Mucosa of descending colon (tissue), 3 donors: Measurements from ENCODE around the gene C1orf94. TPM values are rescaled to one million over a fixed set of nuclear protein-coding genes. Genes with fewer than 3 reads are reported as not detected.

Source experiments
- ATAC-seq: fragments of 200-7000 bp; cut with Tn5 transposase; one replicate; pipeline ENCODE4 v1.9.1; 2020; ENCODE audit warnings: mild to moderate bottlenecking, moderate library complexity
- DNase-seq, 3 donors: peaks; one replicate each; pipeline ENCODE4 v3.0.0-alpha.2; 2020
- H3K36me3 ChIP-seq: fragments of 200-600 bp; one replicate; pipeline ENCODE4 v1.8.0; 2021; ENCODE audit warnings: low read depth, mild to moderate bottlenecking
- H3K4me1 ChIP-seq: fragments of 200-600 bp; one replicate; pipeline ENCODE4 v1.8.0; 2021; ENCODE audit warnings: low read depth, mild to moderate bottlenecking
- H3K4me3 ChIP-seq: fragments of 200-600 bp; one replicate; pipeline ENCODE4 v1.8.0; 2021; ENCODE audit warnings: mild to moderate bottlenecking
- H3K9me3 ChIP-seq: fragments of 200-600 bp; one replicate; pipeline ENCODE4 v1.8.0; 2021; ENCODE audit warnings: mild to moderate bottlenecking
- intact Hi-C, 2 donors: fragments of 100-400 bp; cut with DNase I in 1 of 2; cut with micrococcal nuclease in 1 of 2; formaldehyde crosslinking; loops; one replicate each; pipeline versions ENCODE4 v1.11.0 to v1.11.1; 2022; cut with DNase I, micrococcal nuclease
- long read RNA-seq, 2 donors: library from polyadenylated mRNA; unstranded; transcript quantifications; one replicate each; pipeline ENCODE4 v2.0.0, GENCODE V29; 2019 to 2021
- total RNA-seq, 3 donors: library from RNA; stranded (reverse); fragmentation: NEBNext Ultra II Directional in 2 of 3; extraction: Animal tissue kit (Norgen Biotek cat#: 25700) in 2 of 3; gene quantifications; one replicate each; pipeline versions ENCODE4 v1.2.1 to v1.2.4, GENCODE V29; 2021 to 2023
- TF ChIP-seq, protein P1 (sequence below): fragments of 200-600 bp; IDR thresholded peaks from one replicate; pipeline ENCODE4 v1.8.0; 2022; ENCODE audit warnings: antibody characterized with exemption, mild to moderate bottlenecking
- donor health status: DM: no; HTN: no; CAD: no; lungs with moderate emphysema.
- donor health status: DM: no; HTN: no; CAD: no.
- donor health status: DM: no; HTN: yes; CAD: no.

The C1orf94 gene, protein sequence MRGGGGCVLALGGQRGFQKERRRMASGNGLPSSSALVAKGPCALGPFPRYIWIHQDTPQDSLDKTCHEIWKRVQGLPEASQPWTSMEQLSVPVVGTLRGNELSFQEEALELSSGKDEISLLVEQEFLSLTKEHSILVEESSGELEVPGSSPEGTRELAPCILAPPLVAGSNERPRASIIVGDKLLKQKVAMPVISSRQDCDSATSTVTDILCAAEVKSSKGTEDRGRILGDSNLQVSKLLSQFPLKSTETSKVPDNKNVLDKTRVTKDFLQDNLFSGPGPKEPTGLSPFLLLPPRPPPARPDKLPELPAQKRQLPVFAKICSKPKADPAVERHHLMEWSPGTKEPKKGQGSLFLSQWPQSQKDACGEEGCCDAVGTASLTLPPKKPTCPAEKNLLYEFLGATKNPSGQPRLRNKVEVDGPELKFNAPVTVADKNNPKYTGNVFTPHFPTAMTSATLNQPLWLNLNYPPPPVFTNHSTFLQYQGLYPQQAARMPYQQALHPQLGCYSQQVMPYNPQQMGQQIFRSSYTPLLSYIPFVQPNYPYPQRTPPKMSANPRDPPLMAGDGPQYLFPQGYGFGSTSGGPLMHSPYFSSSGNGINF
- not detected for total RNA-seq
- long read RNA-seq, donor 1: 0 reads
- long read RNA-seq, donor 2: 0 reads

DNA sequence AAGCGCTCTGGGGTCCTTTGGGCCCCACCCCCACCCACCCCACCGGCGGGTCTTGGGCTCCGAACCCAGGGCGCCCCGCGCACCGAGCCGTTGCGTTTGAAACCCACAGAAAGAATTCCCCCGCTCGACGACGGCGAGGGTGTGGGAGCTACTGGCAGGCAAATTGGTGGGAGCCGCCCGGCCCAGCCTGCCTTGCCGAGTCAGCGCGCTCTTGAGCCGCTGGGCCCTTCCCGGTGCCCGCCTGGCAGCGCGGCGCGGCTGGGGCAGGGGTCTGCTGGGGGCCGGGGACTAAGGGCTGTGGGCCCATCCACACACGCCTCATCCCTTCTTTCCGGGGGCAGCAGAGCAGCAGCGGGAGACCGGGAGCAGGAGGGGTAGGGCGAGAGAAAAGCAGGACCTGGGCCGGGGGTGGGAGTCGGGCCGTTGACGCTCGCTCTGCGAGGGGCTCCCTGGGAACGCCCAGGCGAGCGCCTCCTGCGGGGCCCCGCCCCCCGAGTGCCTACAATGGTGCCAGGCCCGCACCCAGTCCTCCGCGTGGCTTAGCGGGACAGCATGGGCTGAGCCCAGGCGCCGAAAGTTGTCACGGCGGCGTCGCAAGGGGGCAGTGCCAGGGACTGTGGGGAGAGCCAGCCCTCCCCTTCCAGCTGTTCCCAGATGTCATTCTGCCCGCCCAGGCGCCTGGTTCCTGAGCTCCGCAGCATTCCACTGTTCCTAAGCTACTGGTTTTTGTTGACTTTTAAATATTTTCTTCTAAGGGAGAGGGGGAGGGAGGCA, at the start of gene C1orf94:
Gene C1orf94, plus strand, starts transcription at position 78 of the 774 bp plus-strand sequence. CDS start 883 bp downstream, outside the sequence.
- H3K4me1 ChIP-seq: no peaks in the 10 kb centered on the region
- DNase-seq (no peak), ATAC-seq (no peak)
- no peaks in the 10 kb centered on the region for H3K36me3 ChIP-seq
- H3K4me3 ChIP-seq: no peak within 1 kb of the TSS
- no peaks in the 10 kb centered on the region for H3K9me3 ChIP-seq
- intact Hi-C loops: no loop called here
- TF ChIP-seq, protein P1, sequence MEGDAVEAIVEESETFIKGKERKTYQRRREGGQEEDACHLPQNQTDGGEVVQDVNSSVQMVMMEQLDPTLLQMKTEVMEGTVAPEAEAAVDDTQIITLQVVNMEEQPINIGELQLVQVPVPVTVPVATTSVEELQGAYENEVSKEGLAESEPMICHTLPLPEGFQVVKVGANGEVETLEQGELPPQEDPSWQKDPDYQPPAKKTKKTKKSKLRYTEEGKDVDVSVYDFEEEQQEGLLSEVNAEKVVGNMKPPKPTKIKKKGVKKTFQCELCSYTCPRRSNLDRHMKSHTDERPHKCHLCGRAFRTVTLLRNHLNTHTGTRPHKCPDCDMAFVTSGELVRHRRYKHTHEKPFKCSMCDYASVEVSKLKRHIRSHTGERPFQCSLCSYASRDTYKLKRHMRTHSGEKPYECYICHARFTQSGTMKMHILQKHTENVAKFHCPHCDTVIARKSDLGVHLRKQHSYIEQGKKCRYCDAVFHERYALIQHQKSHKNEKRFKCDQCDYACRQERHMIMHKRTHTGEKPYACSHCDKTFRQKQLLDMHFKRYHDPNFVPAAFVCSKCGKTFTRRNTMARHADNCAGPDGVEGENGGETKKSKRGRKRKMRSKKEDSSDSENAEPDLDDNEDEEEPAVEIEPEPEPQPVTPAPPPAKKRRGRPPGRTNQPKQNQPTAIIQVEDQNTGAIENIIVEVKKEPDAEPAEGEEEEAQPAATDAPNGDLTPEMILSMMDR: no peak

DNA sequence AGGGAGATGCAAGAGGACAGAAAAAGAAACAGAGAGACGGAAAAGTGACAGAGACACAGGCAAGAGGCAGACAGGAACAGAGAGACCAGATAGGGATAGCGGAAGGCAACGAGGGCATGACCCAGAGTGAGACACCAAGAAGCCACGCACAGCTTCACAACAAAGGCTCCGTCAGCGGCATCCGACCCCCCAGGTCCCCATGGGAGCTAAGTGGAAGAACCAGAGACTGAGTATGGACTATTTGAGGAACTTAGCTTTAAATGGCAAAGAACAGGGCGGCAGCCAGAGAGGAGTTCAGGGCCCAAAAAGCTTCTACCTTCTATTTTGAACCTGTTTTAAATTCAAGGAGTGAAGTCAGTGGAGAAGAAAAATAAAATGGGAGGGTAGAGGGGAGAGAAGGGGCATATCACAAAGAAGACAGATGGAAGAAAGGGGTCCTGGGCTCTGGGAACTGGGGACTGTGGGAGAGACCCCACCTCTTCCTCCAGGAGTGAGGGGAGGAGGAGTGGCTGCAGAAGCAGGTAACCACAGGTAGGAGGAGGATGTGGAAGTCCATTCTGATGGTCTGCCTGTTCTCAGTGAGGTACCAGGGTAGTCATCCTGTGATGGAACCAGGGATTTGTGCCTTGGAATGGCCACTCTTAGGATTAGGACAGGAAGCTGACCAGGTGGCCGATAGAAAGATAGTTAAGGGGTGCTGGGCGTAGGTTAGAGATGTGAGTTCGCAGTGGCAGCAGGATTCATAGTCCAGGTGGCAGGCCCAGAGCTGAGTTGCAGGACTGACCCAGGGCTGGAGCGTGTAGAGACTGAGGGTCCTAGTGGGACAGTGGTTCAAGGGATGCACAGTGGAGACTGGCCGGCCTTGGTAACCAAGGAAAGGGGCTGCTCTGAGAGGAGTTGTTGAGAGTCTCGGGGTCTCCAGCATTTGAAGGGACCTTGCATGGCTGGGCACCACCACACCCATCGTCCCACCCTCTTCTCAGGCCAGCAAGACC, 49.4 kb upstream of the C1orf94 start:
- DNase-seq (no peak), ATAC-seq (no peak)
- H3K4me1 ChIP-seq: no peaks in the 10 kb centered on the region
- H3K9me3 ChIP-seq: no peaks in the 10 kb centered on the region
- intact Hi-C loops: no loop called here
- TF ChIP-seq, protein P1: no peak
- H3K36me3 ChIP-seq: no peaks in the 10 kb centered on the region
- H3K4me3 ChIP-seq: no peak overlapping the region

DNA sequence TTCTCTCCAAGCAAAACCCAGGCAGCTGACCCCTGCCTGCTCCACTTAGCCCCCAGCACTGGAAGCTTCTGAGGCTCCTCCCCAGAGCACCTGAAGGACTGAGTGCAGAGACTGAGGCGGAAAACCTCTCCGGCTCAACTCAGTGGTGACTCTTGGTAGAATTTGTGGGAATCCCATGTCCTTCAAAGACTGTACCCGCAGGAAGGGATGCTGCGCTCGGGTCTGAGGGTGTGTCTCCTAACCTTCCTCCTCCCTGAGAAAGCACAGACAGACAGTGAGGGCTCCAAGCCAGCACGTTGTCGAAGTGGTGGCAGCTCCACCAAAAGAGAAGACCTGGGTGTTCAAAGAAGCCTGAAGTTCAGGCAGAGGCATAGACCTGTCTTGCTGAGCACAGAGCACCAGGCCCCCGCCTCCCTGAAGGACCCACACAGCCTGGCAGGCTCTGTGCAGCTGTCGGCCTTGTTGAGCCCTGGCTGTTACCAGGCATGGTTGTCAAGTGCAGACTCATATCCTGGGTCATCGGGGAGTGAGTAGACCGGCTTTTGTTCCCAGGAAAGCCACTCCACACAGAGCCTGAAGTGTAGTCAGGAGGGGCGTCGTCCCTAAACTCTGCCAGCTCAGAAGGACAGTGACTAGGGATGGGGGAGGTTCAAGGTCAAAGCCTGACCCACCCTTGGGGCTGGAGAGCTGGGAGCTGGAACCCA, 48.4 kb upstream of the C1orf94 start:
- H3K4me1 ChIP-seq: no peaks in the 10 kb centered on the region
- no peaks in the 10 kb centered on the region for H3K9me3 ChIP-seq
- DNase-seq: no peak
- intact Hi-C loops: no loop called here
- H3K4me3 ChIP-seq: no peak overlapping the region
- H3K36me3 ChIP-seq: no peaks in the 10 kb centered on the region
- TF ChIP-seq, protein P1: no peak
- no peak for ATAC-seq

DNA sequence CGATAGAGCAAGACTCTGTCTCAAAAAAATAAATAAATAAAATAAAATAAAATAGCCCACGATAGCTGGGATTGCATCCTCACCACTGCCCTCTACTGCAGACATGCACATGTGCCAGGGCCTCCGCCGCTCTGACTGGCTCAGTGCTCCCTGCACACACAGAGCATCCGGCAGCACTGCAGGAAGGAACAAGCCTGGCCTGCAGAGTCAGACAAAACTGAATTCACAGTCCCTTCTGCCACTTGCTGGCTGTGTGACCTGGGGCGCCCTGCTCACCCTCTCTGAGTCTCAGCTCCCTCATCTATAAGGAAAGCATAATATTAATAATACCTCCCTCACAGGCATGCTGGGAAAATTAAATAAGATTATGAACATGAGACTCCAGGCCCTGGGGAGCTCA, 47.1 kb upstream of the C1orf94 start:
- no peaks in the 10 kb centered on the region for H3K36me3 ChIP-seq
- H3K4me1 ChIP-seq: no peaks in the 10 kb centered on the region
- no peaks in the 10 kb centered on the region for H3K9me3 ChIP-seq
- DNase-seq: no peak
- intact Hi-C loops: no loop called here
- no peak for ATAC-seq
- H3K4me3 ChIP-seq: no peak overlapping the region
- TF ChIP-seq, protein P1: no peak
